Body of pancreas (tissue), 4 donors: ENCODE data around the gene TXK. TPM values are rescaled to one million over a fixed set of nuclear protein-coding genes. Genes with fewer than 3 reads are reported as not detected.

ENCODE experiments used
- ATAC-seq: fragments of 150-250 bp; one replicate; pipeline ENCODE4 v1.9.1; 2016
- DNase-seq, 4 donors: peaks; one replicate each; pipeline ENCODE4 v3.0.0-alpha.2; 2019
- H3K27ac ChIP-seq, 4 donors: fragments of 200-600 bp; sonication (generic); 1 replicate in 3 of 4; 2 replicates in 1 of 4; pipeline versions ENCODE4 v1.5.1 to v1.6.1; 2016 to 2019; ENCODE audit warnings: mild to moderate bottlenecking in 1 of 4, mixed read lengths in 1 of 4, moderate library complexity in 1 of 4
- H3K27me3 ChIP-seq, 2 donors: fragments of 200-600 bp; sonication (generic); one replicate each; pipeline ENCODE4 v1.6.0; 2016; ENCODE audit warnings: mild to moderate bottlenecking in 1 of 2
- H3K36me3 ChIP-seq, 2 donors: fragments of 200-600 bp; sonication (generic); replicated peaks in 1 of 2; 2 replicates each; pipeline ENCODE4 v1.5.1; 2016; ENCODE audit warnings: low read depth in 2 of 2; ENCODE audit not compliant: insufficient read depth in 1 of 2
- H3K4me1 ChIP-seq: fragments of 200-600 bp; sonication (generic); one replicate; pipeline ENCODE4 v1.6.0; 2016
- H3K4me3 ChIP-seq, 2 donors: fragments of 200-600 bp; sonication (generic); 1 replicate in 1 of 2; 2 replicates in 1 of 2; pipeline ENCODE4 v1.5.1; 2016 to 2019
- H3K9me3 ChIP-seq, 3 donors: fragments of 200-600 bp; sonication (generic); 1 replicate in 2 of 3; 2 replicates in 1 of 3; pipeline ENCODE4 v1.5.1; 2016
- CTCF ChIP-seq, 7 experiments: fragments of 450-650 bp in 4 of 7; fragments of 200-600 bp in 3 of 7; sonication (generic) in 3 of 7; IDR thresholded peaks; one replicate each; pipeline ENCODE4 v1.5.1; 2016 to 2019; ENCODE audit warnings: antibody characterized with exemption in 7 of 7
- POLR2A ChIP-seq, 3 donors: fragments of 450-650 bp; IDR thresholded peaks; one replicate each; pipeline ENCODE4 v1.6.1; 2016; ENCODE audit warnings: antibody characterized with exemption in 3 of 3, mild to moderate bottlenecking in 2 of 3
- WGBS, 2 donors: methylation state at CpG; one replicate each; pipeline ENCODE4 v1.1.5; 2017; 5-methylcytosine and 5-hydroxymethylcytosine counted together
- intact Hi-C: fragments of 100-400 bp; cut with DNase I; formaldehyde crosslinking; loops from one replicate; pipeline ENCODE4 v1.15.1; 2023
- total RNA-seq, 2 donors: library from RNA; depleted of rRNA; stranded (reverse); fragments of >200 nt; gene quantifications; one replicate each; pipeline ENCODE4 v1.1.0, GENCODE V29; 2016

The TXK gene
- total RNA-seq, 2 donors from 2014 or later: 0.66 to 1.3 TPM

- intact Hi-C loops: no loop called here
- DNase-seq: no peak
- no peak overlapping the region for H3K27ac ChIP-seq
- TF ChIP-seq CTCF (IDR thresholded peaks at IDR 0.05) (no peak), POLR2A (IDR thresholded peaks at IDR 0.05) (no peak)
- H3K4me3 ChIP-seq: no peak overlapping the region
- ATAC-seq: no peak
- no peaks in the 10 kb centered on the region for H3K36me3 ChIP-seq
- H3K9me3 ChIP-seq: no peaks in the 10 kb centered on the region
- H3K4me1 ChIP-seq: peaks cover under 1% of the 10 kb centered on the region
- no peaks in the 10 kb centered on the region for H3K27me3 ChIP-seq
- 60 to 67% methylated on average over 6 of the region's 6 CpGs for WGBS, 2 donors
Observed at GRCh38 chr4:48114412-48114811, 19.6 kb downstream of the TXK start.

GRCh38 chr4:48112017-48112667 lies 21.9 kb downstream of the TXK start:
- intact Hi-C loops: no loop called here
- DNase-seq: no peak
- Histone ChIP-seq H3K27ac (no peak overlapping the region), H3K4me1 (peaks cover 8% of the 10 kb centered on the region), H3K27me3 (no peaks in the 10 kb centered on the region), H3K4me3 (no peak overlapping the region), H3K9me3 (no peaks in the 10 kb centered on the region), H3K36me3 (no peaks in the 10 kb centered on the region)
- no peak for TF ChIP-seq CTCF (IDR thresholded peaks at IDR 0.05)
- no peak for TF ChIP-seq POLR2A (IDR thresholded peaks at IDR 0.05)
- WGBS, 2 donors: 85 to 87% methylated on average over 8 of the region's 8 CpGs
- ATAC-seq: no peak

GRCh38 chr4:48110452-48110978 lies 23.5 kb downstream of the TXK start:
- WGBS, 2 donors: 66 to 72% methylated on average over 1 of the region's 1 CpG
- ATAC-seq (no peak), DNase-seq (no peak)
- Histone ChIP-seq H3K9me3 (no peaks in the 10 kb centered on the region), H3K36me3 (no peaks in the 10 kb centered on the region), H3K4me3 (no peak overlapping the region), H3K27ac (no peak overlapping the region), H3K27me3 (no peaks in the 10 kb centered on the region), H3K4me1 (peaks cover 8% of the 10 kb centered on the region)
- intact Hi-C loops: no loop called here
- TF ChIP-seq CTCF (IDR thresholded peaks at IDR 0.05): no peak

GRCh38 chr4:48109413-48110263 lies 24.4 kb downstream of the TXK start:
- no peak overlapping the region for H3K4me3 ChIP-seq
- ATAC-seq (peak; percentile 75), DNase-seq (peak in 1 of 4 donors; percentile 37)
- intact Hi-C loops: no loop called here
- TF ChIP-seq CTCF (IDR thresholded peaks at IDR 0.05) (peak; percentile 25 to 53 (median 49)), POLR2A (IDR thresholded peaks at IDR 0.05) (no peak)
- H3K27me3 ChIP-seq: no peaks in the 10 kb centered on the region
- no peaks in the 10 kb centered on the region for H3K36me3 ChIP-seq
- no peaks in the 10 kb centered on the region for H3K9me3 ChIP-seq
- H3K4me1 ChIP-seq: peaks cover 8% of the 10 kb centered on the region
- 41 to 47% methylated on average over 5 of the region's 5 CpGs for WGBS, 2 donors
- peak overlapping the region in 2 of 4 donors; percentile 42 to 52 for H3K27ac ChIP-seq
